Caco-2 (cell line): ENCODE results near the gene C1GALT1C1. TPM values are rescaled to one million over a fixed set of nuclear protein-coding genes. Genes with fewer than 3 reads are reported as not detected.
A peak's percentile ranks its signal among the peaks of the same experiment; 100 is the strongest.

Experiments
- BruUV-seq: library from RNA; stranded (reverse); fragments of 400-500 nt; replicated peaks from 2 replicates; lab custom pipeline; 2021; lab: Mats Ljungman, UMichigan
- CTCF ChIA-PET: fragments of 300-600 bp; sonication (Branson Sonifier 250); formaldehyde crosslinking; loops from one replicate; lab custom pipeline; 2022; ENCODE audit warnings: antibody characterized with exemption; lab: Charles Lee
- POLR2A ChIA-PET: fragments of 300-600 bp; sonication (Branson Sonifier 250); formaldehyde crosslinking; loops from one replicate; lab custom pipeline; 2022; ENCODE audit warnings: antibody characterized with exemption; lab: Charles Lee
- DNase-seq, 2 experiments: peaks; one replicate each; pipeline versions ENCODE4 v3.0.0 to v3.0.0-alpha.2; 2020 to 2022
- H3K27me3 ChIP-seq: replicated peaks from 2 replicates; pipeline ENCODE4 v1.6.0; 2011; ENCODE audit warnings: low read length; ENCODE audit not compliant: control insufficient read depth, insufficient read depth
- H3K36me3 ChIP-seq: 2 replicates; pipeline ENCODE4 v1.5.1; 2011; ENCODE audit warnings: low read length; ENCODE audit not compliant: control insufficient read depth, insufficient read depth
- H3K4me1 ChIP-seq: fragments of 250-450 bp; sonication (Bioruptor Pico); 2 replicates; pipeline ENCODE4 v1.5.1; 2020; ENCODE audit warnings: mild to moderate bottlenecking
- H3K4me3 ChIP-seq: 2 replicates; pipeline ENCODE4 v1.5.1; 2011; ENCODE audit warnings: low read depth, mild to moderate bottlenecking, control low read depth, low read length
- H3K9me3 ChIP-seq: fragments of 250-450 bp; sonication (Bioruptor Pico); 2 replicates; pipeline ENCODE4 v1.5.1; 2020; ENCODE audit warnings: mild to moderate bottlenecking, moderate library complexity
- H3K27ac Mint-ChIP-seq: one replicate; pipeline ENCODE4 v1.8.0; 2022; ENCODE audit warnings: mixed read lengths; ENCODE audit not compliant: unreplicated experiment
- H3K27me3 Mint-ChIP-seq: one replicate; pipeline ENCODE4 v1.8.0; 2022; ENCODE audit warnings: mixed read lengths; ENCODE audit not compliant: insufficient read depth, unreplicated experiment
- H3K36me3 Mint-ChIP-seq: one replicate; pipeline ENCODE4 v1.8.0; 2022; ENCODE audit warnings: mild to moderate bottlenecking, mixed read lengths; ENCODE audit not compliant: insufficient read depth, unreplicated experiment
- H3K4me1 Mint-ChIP-seq: one replicate; pipeline ENCODE4 v1.8.0; 2022; ENCODE audit warnings: low read depth, mixed read lengths; ENCODE audit not compliant: unreplicated experiment
- H3K4me3 Mint-ChIP-seq: one replicate; pipeline ENCODE4 v1.8.0; 2022; ENCODE audit warnings: mild to moderate bottlenecking, moderate library complexity, mixed read lengths; ENCODE audit not compliant: unreplicated experiment
- H3K9me3 Mint-ChIP-seq: one replicate; pipeline ENCODE4 v1.8.0; 2022; ENCODE audit warnings: mixed read lengths; ENCODE audit not compliant: unreplicated experiment
- intact Hi-C: fragments of 100-400 bp; cut with micrococcal nuclease; formaldehyde crosslinking; loops from one replicate; pipeline ENCODE4 v1.10.0; 2022; ENCODE audit not compliant: unreplicated experiment
- total RNA-seq: library from RNA; stranded (reverse); gene quantifications from 2 replicates; pipeline ENCODE4 v1.2.3, GENCODE V29; 2022
- TF ChIP-seq, protein P1 (sequence below), 2 experiments: fragments of 200-600 bp in 1 of 2; IDR thresholded peaks; 1 replicate in 1 of 2; 2 replicates in 1 of 2; pipeline versions ENCODE4 v1.5.1 to v1.8.0; 2011 to 2022; ENCODE audit warnings: antibody characterized with exemption in 1 of 2, control low read depth in 1 of 2, inconsistent platforms in 1 of 2, low read depth in 1 of 2, low read length in 1 of 2, mild to moderate bottlenecking in 1 of 2, moderate library complexity in 1 of 2; ENCODE audit not compliant: insufficient read depth in 1 of 2, severe bottlenecking in 1 of 2, unreplicated experiment in 1 of 2

C1GALT1C1 gene
- total RNA-seq, 1 experiment from 2014 or later = 12.7 TPM

DNA sequence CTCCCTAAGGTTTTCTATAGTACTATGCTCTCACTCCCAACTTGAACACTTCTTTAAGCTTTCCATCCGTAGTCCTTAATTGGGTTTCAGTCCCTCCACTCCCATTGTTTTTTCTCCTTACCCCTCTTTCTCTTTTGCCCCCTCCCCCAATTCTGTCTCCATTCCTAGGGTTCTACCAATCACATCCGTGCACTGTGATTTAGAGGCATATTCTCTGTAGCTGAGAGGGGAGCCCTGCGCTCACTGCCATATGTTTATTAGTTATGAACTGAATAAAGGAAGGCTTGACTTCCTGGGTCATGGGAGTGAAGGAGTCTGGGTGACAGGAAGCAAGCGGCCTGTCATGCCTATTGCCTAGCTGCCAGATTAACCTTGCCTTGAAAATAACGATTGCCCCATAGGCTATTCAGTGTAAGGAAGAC, 25.5 kb downstream of the C1GALT1C1 start:
- DNase-seq = peak; percentile 9 to 29
- CTCF ChIA-PET = interaction anchor here (1.0 to 1.3 kb wide), 3 partner anchors 41 to 119 kb away, joined by 3 to 5 read pairs (median 4); partner anchors contain the start of gene CUL4B

DNA sequence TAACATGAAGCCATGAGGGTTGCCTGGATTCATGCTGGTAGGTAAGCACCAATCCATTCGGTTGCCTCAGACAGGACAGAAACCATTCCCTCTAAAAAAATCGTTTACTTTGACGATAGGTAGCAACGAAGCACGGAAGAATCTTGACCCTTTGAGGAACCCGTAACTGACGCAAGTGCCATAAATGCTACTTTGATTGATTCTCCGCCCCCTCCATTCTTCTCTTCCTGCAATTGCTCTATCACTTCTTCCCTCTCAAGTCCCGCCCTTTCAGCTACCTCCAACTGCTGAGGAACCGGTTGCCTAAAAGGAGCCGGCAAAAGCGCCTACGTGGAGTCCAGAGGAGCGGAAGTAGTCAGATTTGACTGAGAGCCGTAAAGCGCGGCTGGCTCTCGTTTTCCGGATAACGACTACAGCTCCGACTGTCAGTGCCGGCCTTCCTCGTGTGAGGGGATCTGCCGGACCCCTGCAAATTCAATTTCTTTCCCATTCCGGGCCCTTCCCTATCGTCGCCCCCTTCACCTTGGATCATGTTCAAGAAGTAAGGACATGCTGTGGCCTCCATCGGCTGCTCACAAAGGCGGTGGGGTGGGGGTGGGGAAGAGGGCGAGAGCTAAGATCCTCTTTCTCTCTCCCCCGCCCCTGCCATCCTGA, 26.0 kb downstream of the C1GALT1C1 start, which contains the start of gene MCTS1:
MCTS1 (plus strand) TSS at position 395 of the 654 bp plus-strand sequence; CDS start at position 531, 136 bp downstream.
- POLR2A ChIA-PET = interaction anchor here (1.3 kb wide), 1 partner anchor 43 kb away, joined by 28 read pairs; the partner anchor contains the start of gene CUL4B
- intact Hi-C loops = loop anchor here (1.0 to 5.0 kb wide), 3 partner anchors 26 to 92 kb away; partner anchors contain the start of gene C1GALT1C1

More for the DNA sequence above, 25.5 kb downstream of the C1GALT1C1 start:
- Mint-ChIP-seq H3K4me1 (no peaks in the 10 kb centered on the region), H3K27ac (peak overlapping the region; percentile 98), H3K4me3 (peak overlapping the region; percentile 99), H3K27me3 (no peaks in the 10 kb centered on the region), H3K36me3 (peaks cover 11% of the 10 kb centered on the region), H3K9me3 (no peaks in the 10 kb centered on the region)
- no peaks in the 10 kb centered on the region for H3K36me3 ChIP-seq
- POLR2A ChIA-PET = interaction anchor here (1.3 kb wide), 1 partner anchor 43 kb away, joined by 28 read pairs; the partner anchor contains the start of gene CUL4B
- no peaks in the 10 kb centered on the region for H3K9me3 ChIP-seq
- peak overlapping the region; percentile 67 for H3K4me3 ChIP-seq
- BruUV-seq = TSS peak; percentile 70
- intact Hi-C loops = loop anchor here (1.0 to 5.0 kb wide), 3 partner anchors 26 to 92 kb away; partner anchors contain the start of gene C1GALT1C1
- no peaks in the 10 kb centered on the region for H3K27me3 ChIP-seq
- TF ChIP-seq, protein P1, sequence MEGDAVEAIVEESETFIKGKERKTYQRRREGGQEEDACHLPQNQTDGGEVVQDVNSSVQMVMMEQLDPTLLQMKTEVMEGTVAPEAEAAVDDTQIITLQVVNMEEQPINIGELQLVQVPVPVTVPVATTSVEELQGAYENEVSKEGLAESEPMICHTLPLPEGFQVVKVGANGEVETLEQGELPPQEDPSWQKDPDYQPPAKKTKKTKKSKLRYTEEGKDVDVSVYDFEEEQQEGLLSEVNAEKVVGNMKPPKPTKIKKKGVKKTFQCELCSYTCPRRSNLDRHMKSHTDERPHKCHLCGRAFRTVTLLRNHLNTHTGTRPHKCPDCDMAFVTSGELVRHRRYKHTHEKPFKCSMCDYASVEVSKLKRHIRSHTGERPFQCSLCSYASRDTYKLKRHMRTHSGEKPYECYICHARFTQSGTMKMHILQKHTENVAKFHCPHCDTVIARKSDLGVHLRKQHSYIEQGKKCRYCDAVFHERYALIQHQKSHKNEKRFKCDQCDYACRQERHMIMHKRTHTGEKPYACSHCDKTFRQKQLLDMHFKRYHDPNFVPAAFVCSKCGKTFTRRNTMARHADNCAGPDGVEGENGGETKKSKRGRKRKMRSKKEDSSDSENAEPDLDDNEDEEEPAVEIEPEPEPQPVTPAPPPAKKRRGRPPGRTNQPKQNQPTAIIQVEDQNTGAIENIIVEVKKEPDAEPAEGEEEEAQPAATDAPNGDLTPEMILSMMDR (IDR thresholded peaks at IDR 0.05; ENCODE audit: insufficient read depth in 1 of 2, low read depth in 1 of 2, low read length in 1 of 2, severe bottlenecking in 1 of 2, unreplicated experiment in 1 of 2) = no peak
- no peaks in the 10 kb centered on the region for H3K4me1 ChIP-seq

DNA sequence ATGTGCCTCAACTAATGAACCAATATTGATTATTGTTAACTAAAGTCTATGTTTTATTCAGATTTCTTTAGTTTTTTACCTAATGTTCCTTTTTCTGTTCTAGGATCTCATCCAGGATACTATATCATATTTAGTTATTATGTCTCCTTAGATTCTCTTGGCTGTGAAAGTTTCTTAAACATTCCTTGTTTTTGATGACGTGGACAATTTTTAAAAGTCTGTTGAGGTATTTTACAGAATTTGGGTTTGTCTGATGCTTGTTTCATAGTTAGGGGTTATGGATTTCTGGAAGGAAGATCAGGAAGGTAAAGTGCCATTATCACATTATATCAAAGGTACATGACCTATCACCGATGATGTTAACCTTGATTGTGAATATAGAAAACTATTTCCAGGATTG, 44.2 kb downstream of the C1GALT1C1 start:
- Mint-ChIP-seq H3K4me1 (no peaks in the 10 kb centered on the region), H3K4me3 (no peak overlapping the region), H3K27me3 (peaks cover 2% of the 10 kb centered on the region), H3K9me3 (no peaks in the 10 kb centered on the region), H3K27ac (no peak overlapping the region), H3K36me3 (no peaks in the 10 kb centered on the region)
- Histone ChIP-seq H3K4me1 (no peaks in the 10 kb centered on the region), H3K27me3 (no peaks in the 10 kb centered on the region), H3K9me3 (no peaks in the 10 kb centered on the region), H3K4me3 (no peak overlapping the region), H3K36me3 (no peaks in the 10 kb centered on the region)
- CTCF ChIA-PET = no interaction called here
- POLR2A ChIA-PET = no interaction called here
- TF ChIP-seq, protein P1 (IDR thresholded peaks at IDR 0.05; ENCODE audit: insufficient read depth in 1 of 2, low read depth in 1 of 2, low read length in 1 of 2, severe bottlenecking in 1 of 2, unreplicated experiment in 1 of 2) = no peak
- no peak for DNase-seq
- BruUV-seq = no TSS peak
- intact Hi-C loops = no loop called here

More for the DNA sequence above, 26.0 kb downstream of the C1GALT1C1 start, which contains the start of gene MCTS1:
- DNase-seq = peak; percentile 88 to 95
- peak within 1 kb of the TSS; percentile 67 for H3K4me3 ChIP-seq
- H3K36me3 Mint-ChIP-seq = peaks cover 11% of the 10 kb centered on the region
- TF ChIP-seq, protein P1 (IDR thresholded peaks at IDR 0.05; ENCODE audit: insufficient read depth in 1 of 2, low read depth in 1 of 2, low read length in 1 of 2, severe bottlenecking in 1 of 2, unreplicated experiment in 1 of 2) = no peak
- no peaks in the 10 kb centered on the region for H3K4me1 Mint-ChIP-seq
- CTCF ChIA-PET = interaction anchor here (1.0 to 1.3 kb wide), 3 partner anchors 40 to 118 kb away, joined by 3 to 5 read pairs (median 4); partner anchors contain the start of gene CUL4B
- no peaks in the 10 kb centered on the region for H3K27me3 Mint-ChIP-seq
- H3K27me3 ChIP-seq = no peaks in the 10 kb centered on the region
- no peaks in the 10 kb centered on the region for H3K9me3 Mint-ChIP-seq
- H3K36me3 ChIP-seq = no peaks in the 10 kb centered on the region
- peak within 1 kb of the TSS; percentile 99 for H3K4me3 Mint-ChIP-seq
- H3K4me1 ChIP-seq = no peaks in the 10 kb centered on the region
- no TSS peak for BruUV-seq
- no peaks in the 10 kb centered on the region for H3K9me3 ChIP-seq
- peak within 1 kb of the TSS; percentile 98 for H3K27ac Mint-ChIP-seq
